Endodermal cell (in vitro differentiated cells): ENCODE measurements around the gene ARHGEF37. TPM values are rescaled to one million over a fixed set of nuclear protein-coding genes. Genes with fewer than 3 reads are reported as not detected.

Experiments used
- DNase-seq: peaks from one replicate; pipeline ENCODE4 v3.0.0-alpha.2; 2017
- H3K27ac ChIP-seq: 2 replicates; pipeline ENCODE4 v1.5.1; 2013; ENCODE audit warnings: mild to moderate bottlenecking, low read depth, low read length, moderate library complexity
- H3K27me3 ChIP-seq: 2 replicates; pipeline ENCODE4 v1.6.1; 2013; ENCODE audit warnings: mild to moderate bottlenecking, low read length, moderate library complexity; ENCODE audit not compliant: insufficient read depth, control insufficient read depth, poor library complexity, severe bottlenecking
- H3K36me3 ChIP-seq: 2 replicates; pipeline ENCODE4 v1.7.0; 2013; ENCODE audit warnings: mild to moderate bottlenecking, low read length, moderate library complexity; ENCODE audit not compliant: control insufficient read depth, insufficient read depth
- H3K4me1 ChIP-seq: one replicate; pipeline ENCODE4 v1.7.0; 2013; ENCODE audit warnings: low read length; ENCODE audit not compliant: control insufficient read depth, insufficient read depth
- H3K4me3 ChIP-seq: 2 replicates; pipeline ENCODE4 v1.5.1; 2013; ENCODE audit warnings: mild to moderate bottlenecking, low read length, moderate library complexity
- H3K9ac ChIP-seq: 2 replicates; pipeline ENCODE4 v1.6.1; 2013; ENCODE audit warnings: mild to moderate bottlenecking, low read length, moderate library complexity; ENCODE audit not compliant: poor library complexity, severe bottlenecking; ENCODE audit errors: extremely low read depth
- H3K9me3 ChIP-seq: 2 replicates; pipeline ENCODE4 v1.6.1; 2013; ENCODE audit warnings: mild to moderate bottlenecking, low read length, moderate library complexity; ENCODE audit not compliant: control insufficient read depth
- H3K27ac Mint-ChIP-seq: 2 replicates; pipeline ENCODE4 v1.8.0; 2020; ENCODE audit warnings: mixed read lengths
- H3K27me3 Mint-ChIP-seq: 2 replicates; pipeline ENCODE4 v1.8.0; 2021; ENCODE audit warnings: mild to moderate bottlenecking, mixed read lengths; ENCODE audit not compliant: insufficient read depth
- H3K36me3 Mint-ChIP-seq: 2 replicates; pipeline ENCODE4 v1.8.0; 2020; ENCODE audit warnings: low read depth, mixed read lengths
- H3K4me1 Mint-ChIP-seq: 2 replicates; pipeline ENCODE4 v1.8.0; 2020; ENCODE audit warnings: mixed read lengths
- H3K4me3 Mint-ChIP-seq: 2 replicates; pipeline ENCODE4 v1.8.0; 2020; ENCODE audit warnings: mild to moderate bottlenecking, moderate library complexity, mixed read lengths
- H3K9me3 Mint-ChIP-seq: 2 replicates; pipeline ENCODE4 v1.8.0; 2020; ENCODE audit warnings: mild to moderate bottlenecking, mixed read lengths
- WGBS, 2 experiments: methylation state at CpG; one replicate each; pipeline versions ENCODE4 v1.1.5 to v1.1.7; 2013; ENCODE audit warnings: missing lambda C conversion rate in 2 of 2, mixed read lengths in 1 of 2; ENCODE audit not compliant: insufficient coverage in 1 of 2, insufficient read length in 1 of 2; 5-methylcytosine and 5-hydroxymethylcytosine counted together
- total RNA-seq, 2 donors: library from RNA; stranded (reverse); fragmentation: NEBNext Ultra II Directional in 1 of 2; extraction: Animal tissue kit (Norgen Biotek cat#: 25700) in 1 of 2; gene quantifications; 2 replicates in 1 of 2; 3 replicates in 1 of 2; pipeline ENCODE4 v1.2.1, GENCODE V29; 2021
- TF ChIP-seq, protein P1 (sequence below): fragments of 200-600 bp; sonication (generic); conservative IDR thresholded peaks from 2 replicates; pipeline ENCODE4 v1.5.0; 2021; ENCODE audit warnings: antibody characterized with exemption, mild to moderate bottlenecking

ARHGEF37 gene
- total RNA-seq, 2 donors from 2014 or later: 0.57 to 0.93 TPM

DNA sequence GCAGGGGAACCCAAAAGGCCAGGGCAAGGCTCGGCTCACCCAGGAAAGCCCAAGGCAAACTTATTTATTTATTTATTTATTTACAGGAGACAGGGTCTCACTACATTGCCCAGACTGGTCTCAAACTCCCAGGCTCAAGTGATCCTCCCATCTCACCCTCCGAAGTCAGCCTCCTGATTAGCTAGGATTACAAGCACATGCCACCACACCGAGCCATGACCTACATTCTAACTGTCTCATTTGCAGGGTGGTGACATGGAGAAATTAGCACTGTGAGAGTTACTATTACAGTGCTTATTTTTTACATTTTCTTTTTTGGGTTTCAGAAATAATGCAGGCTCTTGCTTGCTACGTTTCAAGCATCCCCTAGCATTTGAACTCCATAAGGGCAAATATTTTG, 18.1 kb downstream of the ARHGEF37 start:
- Histone ChIP-seq H3K4me1 (no peaks in the 10 kb centered on the region), H3K27me3 (no peaks in the 10 kb centered on the region), H3K9ac (no peak overlapping the region), H3K36me3 (no peaks in the 10 kb centered on the region), H3K9me3 (no peaks in the 10 kb centered on the region), H3K27ac (no peak overlapping the region), H3K4me3 (no peak overlapping the region)
- no peaks in the 10 kb centered on the region for H3K9me3 Mint-ChIP-seq
- H3K27me3 Mint-ChIP-seq: no peaks in the 10 kb centered on the region
- H3K4me1 Mint-ChIP-seq: peaks cover 3% of the 10 kb centered on the region
- no peak for DNase-seq
- WGBS, 2 experiments: 99% methylated on average over 4 of the region's 4 CpGs; no CpG with 5 or more reads in 1 of the 2 experiments
- H3K36me3 Mint-ChIP-seq: no peaks in the 10 kb centered on the region
- TF ChIP-seq, protein P1, sequence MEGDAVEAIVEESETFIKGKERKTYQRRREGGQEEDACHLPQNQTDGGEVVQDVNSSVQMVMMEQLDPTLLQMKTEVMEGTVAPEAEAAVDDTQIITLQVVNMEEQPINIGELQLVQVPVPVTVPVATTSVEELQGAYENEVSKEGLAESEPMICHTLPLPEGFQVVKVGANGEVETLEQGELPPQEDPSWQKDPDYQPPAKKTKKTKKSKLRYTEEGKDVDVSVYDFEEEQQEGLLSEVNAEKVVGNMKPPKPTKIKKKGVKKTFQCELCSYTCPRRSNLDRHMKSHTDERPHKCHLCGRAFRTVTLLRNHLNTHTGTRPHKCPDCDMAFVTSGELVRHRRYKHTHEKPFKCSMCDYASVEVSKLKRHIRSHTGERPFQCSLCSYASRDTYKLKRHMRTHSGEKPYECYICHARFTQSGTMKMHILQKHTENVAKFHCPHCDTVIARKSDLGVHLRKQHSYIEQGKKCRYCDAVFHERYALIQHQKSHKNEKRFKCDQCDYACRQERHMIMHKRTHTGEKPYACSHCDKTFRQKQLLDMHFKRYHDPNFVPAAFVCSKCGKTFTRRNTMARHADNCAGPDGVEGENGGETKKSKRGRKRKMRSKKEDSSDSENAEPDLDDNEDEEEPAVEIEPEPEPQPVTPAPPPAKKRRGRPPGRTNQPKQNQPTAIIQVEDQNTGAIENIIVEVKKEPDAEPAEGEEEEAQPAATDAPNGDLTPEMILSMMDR: no peak
- no peak overlapping the region for H3K4me3 Mint-ChIP-seq
- no peak overlapping the region for H3K27ac Mint-ChIP-seq

DNA sequence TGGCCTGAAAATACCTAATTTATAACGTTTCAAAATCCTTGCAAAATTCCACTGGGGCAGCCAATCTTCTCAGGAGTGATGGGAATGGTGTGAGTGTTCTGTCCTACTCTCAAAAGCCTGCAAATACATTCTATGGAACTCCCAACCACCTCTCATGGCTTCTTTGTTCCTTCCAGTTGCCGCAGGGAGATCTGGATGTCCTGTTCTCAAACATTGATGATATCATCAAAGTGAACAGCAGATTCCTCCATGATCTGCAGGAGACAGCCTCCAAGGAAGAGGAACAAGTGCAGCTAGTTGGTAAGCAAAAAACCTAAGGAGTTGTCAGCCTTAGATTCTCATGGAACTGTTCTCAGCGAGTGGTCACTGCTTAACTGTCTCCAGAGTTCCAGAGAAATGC, 19.6 kb downstream of the ARHGEF37 start:
- Histone ChIP-seq H3K4me3 (no peak overlapping the region), H3K9ac (no peak overlapping the region), H3K27ac (no peak overlapping the region), H3K9me3 (no peaks in the 10 kb centered on the region), H3K4me1 (no peaks in the 10 kb centered on the region), H3K36me3 (no peaks in the 10 kb centered on the region), H3K27me3 (no peaks in the 10 kb centered on the region)
- 90 to 100% methylated on average over 2 to 3 of the region's 3 CpGs for WGBS, 2 experiments
- no peak for DNase-seq
- peaks cover 3% of the 10 kb centered on the region for H3K4me1 Mint-ChIP-seq
- TF ChIP-seq, protein P1: no peak
- no peak overlapping the region for H3K4me3 Mint-ChIP-seq
- H3K27ac Mint-ChIP-seq: no peak overlapping the region
- no peaks in the 10 kb centered on the region for H3K27me3 Mint-ChIP-seq
- no peaks in the 10 kb centered on the region for H3K9me3 Mint-ChIP-seq
- no peaks in the 10 kb centered on the region for H3K36me3 Mint-ChIP-seq

DNA sequence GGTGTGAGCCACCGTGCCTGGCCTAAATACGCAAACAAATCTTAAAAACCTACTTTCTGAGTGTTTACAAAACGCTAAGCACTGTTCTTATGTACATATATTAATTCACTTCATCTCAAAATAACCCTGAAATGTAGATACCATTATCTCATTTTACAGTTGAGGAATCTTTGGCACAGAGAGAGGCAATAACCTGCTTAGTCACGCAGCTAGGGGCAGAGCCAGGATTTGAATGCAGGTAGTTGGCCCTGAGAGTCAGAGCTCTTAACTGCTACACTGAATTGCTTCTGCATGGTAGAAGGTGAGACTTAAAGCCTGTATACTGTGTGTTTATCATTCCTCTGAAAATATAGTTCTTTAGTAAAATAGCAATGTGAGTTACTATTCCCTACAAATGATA, 21.9 kb downstream of the ARHGEF37 start:
- H3K27me3 Mint-ChIP-seq: no peaks in the 10 kb centered on the region
- no peaks in the 10 kb centered on the region for H3K4me1 Mint-ChIP-seq
- DNase-seq: no peak
- WGBS, 2 experiments: 90 to 96% methylated on average over 4 of the region's 4 CpGs
- no peak overlapping the region for H3K4me3 Mint-ChIP-seq
- no peak overlapping the region for H3K27ac Mint-ChIP-seq
- H3K27ac ChIP-seq: no peak overlapping the region
- H3K4me3 ChIP-seq: no peak overlapping the region
- H3K36me3 Mint-ChIP-seq: no peaks in the 10 kb centered on the region
- H3K9me3 ChIP-seq: no peaks in the 10 kb centered on the region
- no peaks in the 10 kb centered on the region for H3K9me3 Mint-ChIP-seq
- no peaks in the 10 kb centered on the region for H3K4me1 ChIP-seq
- H3K36me3 ChIP-seq: no peaks in the 10 kb centered on the region
- H3K27me3 ChIP-seq: no peaks in the 10 kb centered on the region
- TF ChIP-seq, protein P1: no peak
- no peak overlapping the region for H3K9ac ChIP-seq
